Fibroblast of mammary gland (primary cell): ENCODE results near the gene STAT5A.

Source experiments
- DNase-seq: peaks from one replicate; pipeline ENCODE4 v3.0.0-alpha.2; 2010; ENCODE audit warnings: low read depth
- H3K4me3 ChIP-seq: 2 replicates; pipeline ENCODE4 v1.5.1; 2011; ENCODE audit warnings: low read depth, mild to moderate bottlenecking, low read length, moderate library complexity; ENCODE audit not compliant: control insufficient read depth
- CTCF ChIP-seq: conservative IDR thresholded peaks from 2 replicates; pipeline ENCODE4 v1.5.1; 2011; ENCODE audit warnings: low read depth, low read length, inconsistent platforms; ENCODE audit not compliant: control insufficient read depth, insufficient read depth

The STAT5A gene

GRCh38 chr17:42323268-42323773 lies 35.0 kb downstream of the STAT5A start:
- TF ChIP-seq CTCF, result no peak
- no peak overlapping the region for H3K4me3 ChIP-seq
- no peak for DNase-seq

- no peak for TF ChIP-seq CTCF
- no peak overlapping the region for H3K4me3 ChIP-seq
- DNase-seq, result peak; percentile 79
These were observed 36.7 kb downstream of the STAT5A start for GRCh38 chr17:42325026-42325425.

- DNase-seq, result peak; percentile 63
- no peak for TF ChIP-seq CTCF
- H3K4me3 ChIP-seq, result no peak overlapping the region
These were observed 41.0 kb downstream of the STAT5A start for GRCh38 chr17:42329025-42329976.

GRCh38 chr17:42333053-42333452 lies 44.8 kb downstream of the STAT5A start:
- H3K4me3 ChIP-seq, result no peak overlapping the region
- DNase-seq, result no peak
- no peak for TF ChIP-seq CTCF

- H3K4me3 ChIP-seq, result no peak overlapping the region
- TF ChIP-seq CTCF, result peak; percentile 15
- no peak for DNase-seq
These were observed 46.4 kb downstream of the STAT5A start for GRCh38 chr17:42334677-42335076.

GRCh38 chr17:42337442-42337841 lies 49.1 kb downstream of the STAT5A start:
- no peak for TF ChIP-seq CTCF
- peak; percentile 79 for DNase-seq
- H3K4me3 ChIP-seq, result no peak overlapping the region
